Activated CD4-positive, alpha-beta T cell treated with anti-CD3 and anti-CD28 coated beads, Interleukin-10, Interleukin-2, amounts not matched to agents 100 ng/mL and 50 ng/mL, durations not matched to agents 16 hours and 8 hours (primary cell): ENCODE data around the gene RUNX1.
A peak's percentile ranks its signal among the peaks of the same experiment; 100 is the strongest.

ENCODE experiments used
- DNase-seq: peaks from one replicate; pipeline ENCODE4 v3.0.0-alpha.2; 2020

Gene RUNX1

DNA sequence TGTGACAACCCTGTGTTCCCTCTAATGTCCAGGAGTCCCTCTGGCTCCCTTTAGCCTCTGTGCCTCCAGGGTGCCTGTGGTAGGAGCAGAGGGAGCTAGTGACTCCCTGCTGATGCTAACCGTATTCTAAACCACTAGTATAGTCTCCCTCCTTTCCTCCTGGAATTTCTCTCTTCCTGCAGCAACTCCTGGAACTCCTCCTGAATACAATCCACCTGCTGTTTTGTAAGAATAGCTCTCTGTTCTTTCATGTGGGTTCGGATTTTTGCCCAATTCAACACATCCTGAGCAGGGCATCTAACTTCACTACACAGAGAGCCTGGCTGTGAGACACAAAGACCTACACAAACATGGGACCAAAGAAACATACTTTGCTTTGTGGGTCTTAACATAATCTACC lies 107.9 kb downstream of the RUNX1 start:
- no peak for DNase-seq

DNA sequence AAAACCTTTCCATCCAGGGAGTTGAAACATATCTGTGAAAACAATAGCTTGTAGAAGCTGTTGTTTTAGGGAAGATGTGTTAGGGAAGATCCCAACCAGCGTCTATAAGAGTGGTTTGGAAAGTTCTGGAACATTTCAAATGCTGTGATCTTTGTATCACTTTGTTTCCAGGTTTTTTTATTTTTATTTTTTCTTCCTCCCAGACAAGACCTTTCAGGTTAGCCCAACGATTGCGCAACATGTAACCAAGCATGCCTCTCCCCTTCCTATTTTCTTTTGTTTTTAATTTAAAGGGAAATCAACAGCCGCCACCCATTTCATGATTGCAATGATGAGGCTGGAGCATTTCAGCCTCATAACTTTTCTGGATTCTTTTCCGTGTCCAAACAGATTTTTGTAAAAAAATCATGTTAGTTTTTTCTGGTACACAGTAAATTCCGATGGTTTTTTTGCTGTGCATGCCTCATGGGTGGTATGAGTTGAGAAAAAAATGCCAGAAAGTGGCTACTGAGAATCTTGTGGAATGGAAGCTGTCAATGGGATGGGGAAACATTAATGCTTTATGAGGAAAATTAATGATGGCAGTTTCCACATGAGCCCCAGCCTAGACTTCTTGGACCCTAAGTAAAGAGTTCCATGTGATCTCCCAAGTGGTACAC lies 109.3 kb downstream of the RUNX1 start:
- DNase-seq, result no peak

DNA sequence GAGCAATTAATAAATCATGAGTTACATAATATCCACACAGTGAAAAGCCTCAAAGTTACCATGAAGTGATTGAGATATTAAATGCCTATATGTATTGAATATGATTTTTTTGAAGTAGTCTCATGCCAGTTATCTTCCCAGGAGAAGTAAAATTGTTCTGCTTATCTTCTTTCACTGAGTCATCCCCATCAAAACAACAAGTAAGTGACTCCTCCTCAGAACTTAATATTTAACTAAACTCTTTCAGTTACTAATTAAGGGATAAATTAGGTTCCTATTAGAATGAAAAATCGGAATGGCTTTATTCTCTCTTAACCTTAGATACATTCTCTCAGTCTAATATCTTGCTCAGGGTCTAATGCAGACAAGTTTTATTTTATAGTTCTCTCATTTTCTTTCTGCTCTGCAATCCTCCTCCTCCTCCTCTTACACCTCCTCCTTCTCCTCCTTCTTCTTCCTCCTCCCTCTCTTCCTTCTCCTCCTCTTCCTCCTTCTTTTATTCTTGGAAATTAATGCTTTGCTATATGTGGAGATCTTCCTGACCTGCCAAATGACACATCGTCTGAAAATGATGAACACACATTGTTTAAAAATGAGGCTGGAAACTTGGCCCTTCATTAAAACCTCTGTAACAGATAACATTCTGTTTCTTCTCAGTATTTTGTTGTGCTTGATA lies 110.9 kb downstream of the RUNX1 start:
- DNase-seq, result no peak

DNA sequence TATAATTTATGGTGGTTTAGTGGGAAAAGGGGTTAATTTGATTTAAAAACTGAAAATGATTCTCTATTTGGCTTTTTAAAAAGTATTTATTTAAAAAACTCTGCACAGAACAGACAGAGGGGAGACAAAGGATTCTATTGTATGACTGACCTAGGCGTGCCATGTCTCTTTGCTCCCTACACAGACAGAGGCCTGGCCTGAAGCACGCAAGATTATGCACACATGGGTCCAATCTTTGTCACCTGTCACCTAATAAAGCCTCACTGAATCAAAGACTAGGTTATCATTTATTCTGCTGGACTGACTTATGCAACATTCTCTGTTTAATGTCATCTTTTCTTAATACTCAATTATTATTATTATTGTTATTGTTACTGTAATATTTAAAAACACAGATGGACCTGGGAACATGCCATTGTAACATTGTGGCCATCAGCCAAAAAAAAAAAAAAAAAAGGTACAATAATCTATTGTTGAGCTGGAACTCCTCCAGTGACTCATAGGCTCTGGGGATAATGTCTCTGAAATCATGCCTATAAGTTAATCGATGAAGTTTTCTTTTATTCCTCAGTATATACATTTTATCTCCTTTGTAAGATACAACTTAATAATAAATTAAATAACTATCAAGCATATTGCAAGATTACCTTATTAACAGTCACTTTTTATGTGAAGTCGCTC lies 112.1 kb downstream of the RUNX1 start:
- DNase-seq, result no peak

DNA sequence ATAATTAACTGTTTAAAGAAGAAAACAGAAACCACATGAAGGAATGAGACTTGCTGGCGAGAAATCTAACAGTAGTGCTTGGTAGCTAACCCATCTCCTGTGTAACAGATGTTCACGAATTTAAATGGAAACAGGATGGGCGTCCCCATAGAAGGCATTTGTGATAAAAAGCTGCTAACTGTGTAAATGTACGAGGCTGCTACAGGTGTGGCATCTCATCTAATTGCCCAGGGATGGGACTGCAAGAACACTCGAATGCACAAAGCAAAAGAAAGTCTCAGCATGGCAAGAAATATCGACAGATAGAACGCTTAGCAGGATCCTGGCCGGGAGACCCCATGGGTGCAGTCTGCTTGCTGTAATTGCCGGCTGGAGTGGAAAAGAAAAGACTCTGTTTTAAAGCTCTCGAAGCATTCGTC lies 112.7 kb downstream of the RUNX1 start:
- no peak for DNase-seq

DNA sequence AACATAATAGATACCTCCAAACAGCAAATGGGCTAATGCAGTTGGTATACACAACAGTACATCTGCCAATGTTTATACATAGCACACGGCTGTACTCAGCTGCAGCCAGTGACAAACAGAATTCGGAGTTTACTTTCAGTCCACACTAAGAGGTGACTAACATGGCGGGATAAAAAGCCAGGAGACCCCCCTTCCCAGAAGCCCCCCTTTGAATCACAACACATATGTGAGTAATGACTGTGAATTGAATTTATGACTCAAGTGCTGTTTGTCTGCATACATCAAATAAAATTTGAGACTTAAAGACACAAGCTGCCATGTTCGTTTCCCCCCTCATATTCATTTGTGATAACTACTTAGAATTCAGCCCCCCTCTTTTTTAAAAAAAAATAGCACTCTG lies 113.2 kb downstream of the RUNX1 start:
- no peak for DNase-seq

DNA sequence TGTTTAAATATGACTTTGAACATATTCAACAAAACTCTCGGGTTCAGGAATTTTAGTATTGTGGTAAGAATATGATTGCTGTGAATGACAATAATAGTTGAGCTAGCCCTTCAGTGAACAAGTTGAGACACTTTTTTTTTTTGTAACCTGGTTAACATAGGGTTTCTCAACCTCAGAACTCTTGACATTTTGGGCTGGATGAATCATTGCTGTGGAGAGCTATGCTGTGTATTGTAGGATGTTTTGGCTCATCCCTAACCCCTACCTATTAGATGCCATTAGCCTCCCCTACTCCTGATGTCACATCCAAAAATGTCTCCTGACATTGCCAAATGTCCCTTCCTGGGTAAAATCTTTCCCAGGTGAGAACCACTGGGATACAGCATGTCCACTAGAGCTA lies 113.7 kb downstream of the RUNX1 start:
- DNase-seq, result peak; percentile 39

DNA sequence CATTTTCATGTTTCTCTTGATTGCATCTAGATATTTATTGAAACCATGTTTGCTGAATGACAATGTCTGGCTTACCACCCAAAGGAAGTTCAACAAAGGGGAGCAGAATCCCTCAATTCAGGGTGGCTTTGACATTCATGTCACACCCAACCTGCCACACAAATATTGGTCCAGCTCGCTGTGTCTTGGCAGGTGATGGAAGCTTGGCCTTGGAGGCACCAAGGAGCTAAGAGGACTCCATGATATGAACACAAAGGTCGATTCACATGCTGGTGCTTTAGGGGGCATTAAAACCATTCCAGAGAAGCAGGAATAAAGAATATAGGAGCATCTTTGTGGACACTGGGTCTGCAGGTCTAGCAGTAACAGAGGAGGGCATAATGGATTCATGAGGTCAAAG lies 114.8 kb downstream of the RUNX1 start:
- no peak for DNase-seq

DNA sequence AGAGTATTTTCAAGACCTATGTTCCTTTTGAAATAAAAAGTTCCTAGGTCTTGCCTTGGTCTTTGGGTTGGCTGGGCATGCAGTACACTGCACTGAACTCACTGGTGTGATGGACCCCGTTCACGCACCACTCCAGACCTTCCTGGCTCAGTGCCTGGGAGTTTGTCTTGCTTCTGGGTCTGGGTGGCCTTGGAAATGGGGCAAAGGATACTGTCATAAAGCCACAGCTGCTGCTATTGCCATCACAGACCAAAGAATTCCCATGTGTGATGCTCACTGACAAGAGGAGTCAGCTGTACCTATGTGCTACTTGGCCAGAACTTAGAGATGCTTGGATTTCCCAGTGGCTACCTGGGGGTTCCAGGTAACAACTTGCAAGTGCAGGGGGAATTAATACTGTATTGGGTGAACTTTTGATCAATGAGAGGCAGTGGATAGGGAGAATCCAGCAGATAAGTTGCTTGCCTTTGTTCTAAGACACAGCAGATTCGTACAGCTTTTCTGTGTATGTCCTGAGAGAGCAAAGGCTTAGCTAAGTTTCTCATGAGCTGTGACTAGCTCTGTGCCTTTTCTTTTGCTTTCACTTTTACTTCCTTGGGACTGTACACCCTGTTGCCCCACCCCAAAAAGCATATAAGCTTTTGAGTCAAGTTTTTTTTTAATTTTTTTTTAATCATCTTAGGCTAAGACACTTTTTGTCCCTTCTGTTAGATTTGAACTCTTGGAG lies 115.3 kb downstream of the RUNX1 start:
- peak; percentile 58 for DNase-seq

DNA sequence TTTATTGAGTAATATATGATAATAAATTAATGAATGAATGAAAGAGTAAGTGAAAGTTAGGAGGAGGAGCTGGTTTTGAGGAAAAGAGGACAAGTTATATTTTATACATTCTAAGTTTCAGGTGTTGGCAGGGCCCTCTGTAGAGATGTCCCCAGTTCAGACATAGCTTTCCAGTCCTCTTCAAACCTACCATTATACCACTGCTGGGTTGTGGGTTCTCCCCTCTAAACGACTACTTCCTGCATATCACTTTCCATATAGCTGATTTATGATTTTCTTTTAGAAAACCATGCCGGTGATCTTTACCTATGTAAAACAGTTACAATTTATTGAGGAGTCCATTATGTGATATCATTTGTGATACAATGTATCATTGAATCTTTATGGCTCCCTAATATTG lies 116.9 kb downstream of the RUNX1 start:
- no peak for DNase-seq

DNA sequence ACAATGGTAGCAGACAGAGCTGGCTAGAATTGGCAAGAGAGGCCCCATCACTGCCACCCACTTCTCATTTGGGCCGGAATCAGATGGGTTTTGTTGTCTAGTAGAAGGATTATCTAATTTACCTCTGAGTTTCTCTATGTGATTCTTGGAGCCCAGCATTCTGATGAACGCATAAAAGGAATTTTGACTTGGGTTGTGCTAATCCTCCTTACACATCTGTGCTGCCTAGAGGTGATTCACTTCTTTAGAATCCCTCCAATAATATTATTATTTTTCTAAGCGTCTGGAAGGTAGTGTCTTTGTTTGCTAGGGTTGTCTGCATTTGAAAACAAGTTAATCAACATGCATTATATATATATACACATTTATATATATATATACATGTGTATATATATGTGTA lies 118.1 kb downstream of the RUNX1 start:
- no peak for DNase-seq

DNA sequence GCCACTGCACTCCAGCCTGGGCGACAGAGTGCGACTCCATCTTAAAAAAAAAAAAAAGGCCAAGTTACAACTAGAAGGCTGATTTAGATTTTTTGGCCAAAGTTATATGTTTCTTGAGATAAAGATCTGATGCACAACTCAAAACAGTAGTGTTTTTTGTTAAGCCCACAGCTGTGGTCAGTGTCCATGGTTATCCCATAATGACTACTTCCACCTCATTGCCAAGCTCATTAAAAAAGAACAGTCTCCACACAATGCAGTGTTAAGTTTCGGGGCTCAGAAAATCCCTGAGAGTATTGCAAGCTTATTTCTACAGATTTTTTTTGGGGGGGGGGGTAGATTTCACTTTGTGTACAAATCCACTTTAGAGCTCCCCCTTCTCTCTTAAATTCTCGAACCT lies 120.5 kb downstream of the RUNX1 start:
- DNase-seq, result no peak

DNA sequence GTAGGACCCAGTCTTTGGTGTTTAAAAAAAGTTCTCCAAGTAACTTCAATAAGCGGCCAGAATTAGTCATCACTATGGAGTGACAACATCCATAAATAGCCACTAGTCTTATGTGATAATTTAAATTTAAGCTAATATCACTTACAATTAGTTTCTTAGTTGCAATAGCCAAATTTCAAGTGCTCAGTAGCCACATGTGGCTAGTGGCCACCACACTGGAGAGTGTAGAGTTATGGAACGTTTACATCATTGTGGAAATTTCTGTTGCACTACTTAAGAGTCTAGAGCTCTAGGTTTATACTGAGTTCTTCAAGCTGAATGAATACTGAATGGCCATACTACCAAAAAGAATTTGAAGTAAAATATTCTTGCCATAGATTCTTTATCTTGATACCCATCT lies 121.1 kb downstream of the RUNX1 start:
- no peak for DNase-seq

DNA sequence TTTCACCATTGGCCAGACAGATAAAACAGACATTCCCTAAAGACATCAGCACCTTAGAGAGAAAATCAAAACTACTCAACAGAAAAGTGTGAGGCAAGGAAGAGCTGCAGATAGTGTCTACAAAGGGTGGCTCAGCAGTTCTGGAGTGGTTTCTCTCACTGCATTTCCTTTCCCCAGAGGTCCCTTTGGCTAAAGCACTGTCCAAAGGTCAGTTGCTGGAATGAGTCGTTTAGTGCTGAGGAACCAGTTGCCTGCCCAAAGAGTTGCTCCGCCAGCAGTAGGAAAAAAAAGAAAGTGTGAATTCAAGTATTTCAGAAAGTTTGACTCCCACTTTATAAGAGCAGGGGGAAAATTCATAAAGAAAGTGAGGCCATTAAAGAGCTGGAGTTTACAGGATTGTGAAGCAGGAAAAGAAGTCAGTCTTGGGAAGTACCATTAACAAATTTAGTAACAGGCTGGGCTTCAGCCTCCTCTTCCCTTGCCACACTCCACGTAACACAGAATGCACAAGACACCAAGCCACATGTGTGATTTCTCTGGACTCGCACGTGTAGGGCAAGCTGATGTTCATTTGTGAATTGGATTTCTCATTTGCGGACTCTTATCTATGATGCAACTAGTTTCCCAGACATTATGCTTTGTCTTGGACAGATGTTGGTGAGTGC lies 122.2 kb downstream of the RUNX1 start:
- no peak for DNase-seq

DNA sequence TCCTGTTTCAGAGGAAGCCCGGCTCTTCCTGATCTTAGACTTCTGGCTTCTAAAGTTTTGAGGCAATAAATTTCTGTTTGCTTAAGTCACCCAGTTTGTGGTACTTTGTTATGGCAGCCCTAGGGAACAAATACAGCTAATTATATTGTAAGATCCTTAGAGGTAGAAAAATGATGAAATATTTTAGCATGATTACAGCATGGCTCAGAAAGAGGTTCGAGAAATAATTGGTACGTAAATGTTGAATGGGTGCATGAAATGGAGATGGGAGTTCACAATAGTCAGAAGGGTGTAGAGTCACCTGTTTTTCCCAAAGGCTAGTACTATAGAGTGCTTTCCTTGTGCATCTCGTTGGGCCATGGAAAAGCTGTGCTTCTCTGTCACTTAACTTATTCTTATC lies 123.5 kb downstream of the RUNX1 start:
- DNase-seq, result no peak

DNA sequence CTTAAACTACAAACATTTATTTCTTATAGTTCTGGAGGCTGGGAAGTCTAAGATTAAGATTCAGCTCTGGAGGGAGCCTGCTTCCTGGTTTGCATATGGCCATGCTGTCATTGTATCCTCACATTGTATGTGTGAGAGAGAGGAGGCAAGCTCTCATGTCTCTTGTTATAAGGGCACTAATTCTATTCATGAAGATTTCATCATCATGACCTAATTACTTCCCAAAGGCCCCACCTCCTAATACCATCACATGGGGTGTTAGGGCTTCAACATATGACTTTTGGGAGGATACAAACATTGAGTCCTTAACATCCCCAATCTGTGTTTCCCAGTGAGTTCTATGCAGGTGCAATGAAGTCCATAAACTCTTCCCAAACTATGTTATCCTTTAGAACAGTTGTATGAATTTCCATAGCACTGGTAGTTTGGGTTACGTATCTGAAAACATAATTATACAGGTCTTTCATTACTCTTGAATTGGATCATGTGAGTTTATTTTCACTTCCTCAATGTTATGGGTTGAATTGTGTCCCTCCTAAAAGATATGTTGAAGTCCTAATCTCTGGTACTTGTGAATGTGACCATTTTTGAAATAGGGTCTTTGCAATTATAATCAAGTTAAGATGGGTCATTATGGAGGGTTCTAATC lies 124.2 kb downstream of the RUNX1 start:
- no peak for DNase-seq

DNA sequence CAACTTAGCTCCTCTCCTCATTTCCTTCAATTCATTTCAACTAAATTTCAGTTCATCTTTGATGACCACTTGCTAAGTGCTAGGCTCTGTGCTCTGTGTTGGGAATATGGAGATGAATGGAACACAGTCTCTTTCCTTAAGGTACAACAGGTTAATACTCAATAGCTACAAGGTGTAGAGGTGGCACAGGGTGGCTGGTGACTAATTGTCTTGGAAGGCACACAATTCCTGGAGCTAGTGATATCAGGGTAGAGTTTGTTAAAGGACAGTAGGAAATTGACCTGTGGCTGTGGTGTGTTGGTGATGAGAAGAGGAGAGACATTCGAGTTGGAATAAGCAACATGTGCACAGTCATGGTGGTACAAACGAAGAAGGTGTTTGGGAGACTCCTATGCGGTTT lies 124.9 kb downstream of the RUNX1 start:
- no peak for DNase-seq

DNA sequence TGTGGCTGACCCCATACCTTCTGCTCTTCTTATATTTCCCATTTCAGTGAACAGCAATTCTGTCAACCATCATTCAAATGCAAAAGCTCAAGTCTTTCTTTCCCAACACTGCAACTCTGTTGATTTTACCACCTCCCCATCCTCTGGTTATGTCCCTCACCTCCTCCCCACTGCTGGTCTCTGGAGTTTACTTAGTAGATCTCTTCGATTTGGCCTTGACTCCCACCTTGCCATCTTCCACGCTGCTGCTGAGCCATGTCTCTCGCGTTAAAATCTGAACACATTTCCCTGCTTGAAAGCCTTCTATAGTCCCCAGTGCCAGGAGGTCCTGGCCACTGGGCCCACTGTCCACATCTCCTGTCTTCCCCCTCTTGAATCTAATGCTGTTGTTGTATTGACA lies 125.5 kb downstream of the RUNX1 start:
- no peak for DNase-seq

DNA sequence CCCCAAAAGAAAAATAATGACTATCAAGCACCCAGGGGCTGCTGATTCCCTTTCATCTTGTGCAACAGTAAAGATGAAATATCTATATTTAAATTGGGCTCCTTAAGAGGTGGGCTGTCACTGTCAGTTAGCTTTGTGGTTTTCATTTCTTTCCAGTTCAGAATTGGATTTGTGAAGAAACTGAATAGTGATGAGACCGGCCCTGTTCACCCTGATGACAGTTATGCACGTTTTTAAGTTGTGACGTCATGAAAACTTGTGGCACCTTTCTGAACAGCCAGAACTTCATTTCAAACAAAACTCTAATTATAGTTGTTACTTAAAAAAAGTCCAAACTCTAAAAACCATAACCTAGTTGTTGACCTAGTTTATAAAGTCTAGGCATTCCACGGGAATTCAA lies 125.9 kb downstream of the RUNX1 start:
- DNase-seq, result no peak

DNA sequence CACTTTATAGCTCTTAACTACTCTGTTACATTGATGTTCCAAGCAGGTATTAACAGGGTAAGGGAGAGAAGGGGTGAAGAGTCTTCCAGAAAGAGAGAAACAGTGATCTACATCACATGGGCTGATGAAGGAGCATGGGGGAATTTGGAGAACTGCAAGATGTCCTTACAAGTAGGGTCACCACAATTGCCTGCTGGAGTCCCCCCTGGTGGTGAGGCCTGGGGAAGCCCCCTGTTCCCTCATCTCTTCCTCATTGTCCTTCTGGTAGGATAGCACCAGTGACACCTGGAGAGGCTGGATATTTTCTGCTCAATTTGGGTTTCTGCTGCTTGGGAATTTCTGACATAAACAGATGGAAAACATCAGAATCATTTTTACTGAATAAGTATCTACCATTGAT lies 126.6 kb downstream of the RUNX1 start:
- no peak for DNase-seq

DNA sequence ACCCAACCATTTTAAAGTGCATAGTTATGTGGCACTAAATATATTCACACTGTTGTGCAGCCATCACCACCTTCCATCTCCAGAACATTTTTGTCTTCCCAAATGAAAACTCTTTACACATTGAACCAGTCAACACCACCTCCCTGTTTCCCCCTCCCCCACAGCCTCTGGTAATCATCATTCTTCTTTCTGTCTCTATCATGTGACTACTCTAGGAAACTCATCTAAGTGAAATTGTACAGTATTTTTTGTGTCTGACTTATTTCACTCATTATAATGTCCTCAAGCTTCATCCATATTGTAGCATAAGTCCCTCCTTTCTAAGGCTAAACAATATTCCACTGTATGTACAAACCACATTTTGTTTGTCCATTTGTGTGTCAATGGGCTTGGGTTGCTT lies 128.0 kb downstream of the RUNX1 start:
- DNase-seq, result no peak

DNA sequence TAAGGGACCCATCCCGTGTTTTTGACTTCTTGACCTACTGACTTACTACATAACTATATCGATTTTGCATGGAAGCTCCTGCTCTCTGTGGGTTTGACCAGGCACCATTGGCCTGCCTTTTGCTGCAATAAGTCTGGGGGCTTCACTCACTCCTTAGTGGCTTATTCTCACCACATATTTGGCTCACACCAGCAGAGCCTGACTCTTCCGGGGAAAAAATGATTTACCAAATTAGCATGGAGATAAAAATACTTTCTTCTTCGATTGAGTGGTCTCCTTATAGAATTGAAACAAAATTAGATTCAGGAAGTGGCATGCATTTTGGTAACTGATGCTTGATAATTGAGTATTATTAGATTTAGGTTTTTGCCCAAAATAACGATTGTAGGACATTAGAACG lies 129.7 kb downstream of the RUNX1 start:
- no peak for DNase-seq

DNA sequence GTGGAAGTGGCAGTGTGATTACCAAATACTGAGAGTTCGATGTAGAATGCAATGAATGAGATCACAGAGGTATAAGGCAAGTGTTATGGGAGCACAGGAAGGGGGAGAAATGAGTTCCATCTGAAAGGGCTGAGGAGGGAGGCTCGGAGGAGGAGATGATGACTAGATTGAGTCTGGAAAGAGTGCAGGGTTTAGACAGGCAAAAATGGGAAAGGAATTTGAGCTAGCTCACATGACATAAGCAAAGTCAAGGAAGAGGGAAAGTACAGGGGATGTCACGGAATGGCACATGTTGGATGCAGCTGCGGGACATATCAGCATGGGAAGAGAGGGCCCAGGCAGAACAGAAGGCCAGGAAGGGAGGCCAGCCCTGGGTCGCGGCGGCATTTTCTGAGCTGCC lies 132.7 kb downstream of the RUNX1 start:
- no peak for DNase-seq
